CD4-positive, alpha-beta T cell (primary cell): ENCODE results near the gene YJU2. TPM values are rescaled to one million over a fixed set of nuclear protein-coding genes. Genes with fewer than 3 reads are reported as not detected.
"Not testable (repeated sequence)": the region's sequence is repeated elsewhere in the genome, so short reads cannot be mapped to it uniquely, and the experiment has no call there.

Source experiments
- ATAC-seq: fragments of 200-7000 bp; cut with Tn5 transposase; one replicate; pipeline ENCODE4 v1.10.0; 2022; ENCODE audit warnings: mild to moderate bottlenecking; ENCODE audit not compliant: poor library complexity
- CTCF ChIA-PET: fragments of 350-600 bp; sonication (Branson Sonifier 250); formaldehyde crosslinking; loops from one replicate; lab custom pipeline; 2021; ENCODE audit warnings: antibody characterized with exemption, inconsistent platforms; lab: Charles Lee
- POLR2A ChIA-PET: fragments of 350-600 bp; sonication (Branson Sonifier 250); formaldehyde crosslinking; loops from one replicate; lab custom pipeline; 2021; ENCODE audit warnings: antibody characterized with exemption, inconsistent platforms; lab: Charles Lee
- DNase-seq, 14 experiments: peaks; one replicate each; pipeline ENCODE4 v3.0.0-alpha.2; 2013 to 2020; ENCODE audit warnings: mixed read lengths in 2 of 14
- H3K27ac ChIP-seq, 2 donors: one replicate each; pipeline versions ENCODE4 v1.5.1 to v1.7.0; 2013; ENCODE audit warnings: low read length in 2 of 2, low read depth in 1 of 2, mild to moderate bottlenecking in 1 of 2
- H3K27me3 ChIP-seq, 2 experiments: 1 replicate in 1 of 2; 2 replicates in 1 of 2; pipeline versions ENCODE4 v1.6.1 to v1.7.0; 2013; ENCODE audit warnings: low read length in 2 of 2, control low read depth in 1 of 2, mild to moderate bottlenecking in 1 of 2, moderate library complexity in 1 of 2; ENCODE audit not compliant: insufficient read depth in 2 of 2, control insufficient read depth in 1 of 2
- H3K36me3 ChIP-seq: one replicate; pipeline ENCODE4 v1.6.1; 2013; ENCODE audit warnings: low read length, control low read depth; ENCODE audit not compliant: insufficient read depth
- H3K4me1 ChIP-seq: one replicate; pipeline ENCODE4 v1.6.1; 2013; ENCODE audit warnings: low read length, control low read depth; ENCODE audit not compliant: insufficient read depth
- H3K4me3 ChIP-seq: one replicate; pipeline ENCODE4 v1.5.1; 2013; ENCODE audit warnings: mild to moderate bottlenecking, low read length, moderate library complexity
- H3K9me3 ChIP-seq, 2 experiments: 1 replicate in 1 of 2; 2 replicates in 1 of 2; pipeline versions ENCODE4 v1.6.1 to v1.7.0; 2013; ENCODE audit warnings: low read length in 2 of 2, mild to moderate bottlenecking in 2 of 2, control low read depth in 1 of 2, moderate library complexity in 1 of 2; ENCODE audit not compliant: control insufficient read depth in 1 of 2, insufficient read depth in 1 of 2
- H3K27ac Mint-ChIP-seq: one replicate; pipeline ENCODE4 v1.8.0; 2020; ENCODE audit warnings: mixed read lengths
- H3K27me3 Mint-ChIP-seq: one replicate; pipeline ENCODE4 v1.8.0; 2021; ENCODE audit warnings: mixed read lengths
- H3K36me3 Mint-ChIP-seq: one replicate; pipeline ENCODE4 v1.8.0; 2021; ENCODE audit warnings: low read depth, mixed read lengths
- H3K4me1 Mint-ChIP-seq: one replicate; pipeline ENCODE4 v1.8.0; 2021; ENCODE audit warnings: low read depth, mixed read lengths
- H3K4me3 Mint-ChIP-seq: one replicate; pipeline ENCODE4 v1.8.0; 2020; ENCODE audit warnings: mild to moderate bottlenecking, mixed read lengths
- H3K9me3 Mint-ChIP-seq: one replicate; pipeline ENCODE4 v1.8.0; 2020; ENCODE audit warnings: mixed read lengths
- CTCF ChIP-seq: fragments of 200-600 bp; IDR thresholded peaks from one replicate; pipeline ENCODE4 v1.8.0; 2022; ENCODE audit warnings: antibody characterized with exemption, mild to moderate bottlenecking
- intact Hi-C, 2 experiments: fragments of 100-400 bp; cut with DNase I in 1 of 2; cut with micrococcal nuclease in 1 of 2; formaldehyde crosslinking; loops; one replicate each; pipeline versions ENCODE4 v1.15.1 to v1.9.0; 2023 to 2025; cut with DNase I, micrococcal nuclease
- total RNA-seq, 174 experiments: library from RNA in 2 of 174; stranded (reverse) in 2 of 174; gene quantifications; one replicate each; pipeline ENCODE4 v1.2.3 and lab custom pipeline; 2021 to 2026

The YJU2 gene
- total RNA-seq, 2 experiments from 2014 or later, result 32.9 to 33.7 TPM

GRCh38 chr19:4227771-4228170 lies 19.1 kb upstream of the YJU2 start:
- ATAC-seq, result no peak
- H3K27me3 ChIP-seq, result peaks cover 14 to 26% of the 10 kb centered on the region in 2 experiments

GRCh38 chr19:4228765-4229178 lies 18.1 kb upstream of the YJU2 start:
- intact Hi-C loops, result no loop called here
- no peak overlapping the region for H3K27ac Mint-ChIP-seq
- no peak for DNase-seq
- H3K27me3 Mint-ChIP-seq, result peaks cover 25% of the 10 kb centered on the region
- no peak overlapping the region for H3K27ac ChIP-seq
- no peak for TF ChIP-seq CTCF
- H3K4me1 ChIP-seq, result peaks cover 9% of the 10 kb centered on the region
- ChIA-PET POLR2A (no interaction called here), CTCF (no interaction called here)
- no peaks in the 10 kb centered on the region for H3K36me3 ChIP-seq
- H3K4me1 Mint-ChIP-seq, result no peaks in the 10 kb centered on the region
- no peaks in the 10 kb centered on the region for H3K9me3 Mint-ChIP-seq
- H3K9me3 ChIP-seq, result peaks cover 0 to 14% of the 10 kb centered on the region in 2 experiments
- ATAC-seq, result no peak
- no peak overlapping the region for H3K4me3 ChIP-seq
- H3K4me3 Mint-ChIP-seq, result no peak overlapping the region
- no peaks in the 10 kb centered on the region for H3K36me3 Mint-ChIP-seq
- H3K27me3 ChIP-seq, result peaks cover 17 to 26% of the 10 kb centered on the region in 2 experiments

More at GRCh38 chr19:4227771-4228170, 19.1 kb upstream of the YJU2 start:
- POLR2A ChIA-PET, result no interaction called here
- Histone ChIP-seq H3K36me3 (no peaks in the 10 kb centered on the region), H3K27ac (no peak overlapping the region), H3K4me1 (peaks cover 9% of the 10 kb centered on the region), H3K4me3 (no peak overlapping the region), H3K9me3 (peaks cover 0 to 14% of the 10 kb centered on the region in 2 experiments)
- peaks cover 18% of the 10 kb centered on the region for H3K27me3 Mint-ChIP-seq
- TF ChIP-seq CTCF, result no peak
- intact Hi-C loops, result no loop called here
- DNase-seq, result no peak
- no peak overlapping the region for H3K4me3 Mint-ChIP-seq
- H3K36me3 Mint-ChIP-seq, result no peaks in the 10 kb centered on the region
- CTCF ChIA-PET, result no interaction called here
- H3K4me1 Mint-ChIP-seq, result no peaks in the 10 kb centered on the region
- H3K27ac Mint-ChIP-seq, result no peak overlapping the region
- H3K9me3 Mint-ChIP-seq, result no peaks in the 10 kb centered on the region

DNA sequence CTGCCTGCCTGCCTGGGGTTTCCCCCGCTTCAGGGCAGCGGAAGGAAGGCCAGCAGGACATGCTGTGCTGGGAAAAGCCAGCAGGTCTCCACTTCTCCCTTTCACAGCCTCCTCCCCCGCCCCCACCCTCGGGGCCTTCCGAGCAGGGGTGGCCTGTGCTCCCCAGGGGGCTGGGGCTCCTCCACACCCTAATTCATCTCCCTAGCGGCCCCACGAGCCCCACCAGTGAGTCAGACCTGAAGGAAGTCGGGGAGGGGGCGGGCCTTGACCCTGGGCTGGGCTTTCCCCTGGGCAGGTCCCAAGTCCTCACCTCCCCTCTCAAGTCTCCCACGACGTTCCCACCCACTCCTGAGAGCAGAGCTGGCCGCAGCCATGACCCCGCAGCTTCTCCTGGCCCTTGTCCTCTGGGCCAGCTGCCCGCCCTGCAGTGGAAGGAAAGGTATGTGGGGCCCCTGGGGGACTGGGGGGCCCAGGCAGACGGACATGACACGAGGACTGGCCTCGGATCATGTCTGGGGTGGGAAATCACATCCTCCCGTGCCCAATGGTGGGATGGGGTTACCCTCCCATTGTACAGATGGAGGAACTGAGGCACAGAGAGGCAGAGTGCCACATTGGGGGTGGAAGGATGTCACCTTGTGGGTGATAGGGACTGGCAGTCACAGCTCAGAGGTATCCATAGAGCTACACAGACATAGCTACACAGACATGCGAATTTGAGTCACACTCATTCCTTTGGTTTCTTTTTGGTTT lies 17.5 kb upstream of the YJU2 start, which contains the start of gene EBI3:
EBI3 (plus strand) TSS at position 345 of the 753 bp plus-strand sequence; CDS start at position 373, 28 bp downstream.
- CTCF ChIA-PET, result no interaction called here
- no peak within 1 kb of the TSS for H3K27ac Mint-ChIP-seq
- no peaks in the 10 kb centered on the region for H3K36me3 Mint-ChIP-seq

GRCh38 chr19:4230237-4230636 lies 16.6 kb upstream of the YJU2 start:
- H3K4me1 ChIP-seq, intact Hi-C loops, H3K4me3 ChIP-seq, H3K4me1 Mint-ChIP-seq, H3K36me3 ChIP-seq, CTCF ChIA-PET, H3K27ac ChIP-seq, ATAC-seq, H3K4me3 Mint-ChIP-seq, H3K36me3 Mint-ChIP-seq, H3K9me3 Mint-ChIP-seq, POLR2A ChIA-PET, H3K27ac Mint-ChIP-seq, DNase-seq: not testable (repeated sequence)
- Histone ChIP-seq H3K27me3 (peaks cover 17 to 26% of the 10 kb centered on the region in 2 experiments), H3K9me3 (peaks cover 0 to 18% of the 10 kb centered on the region in 2 experiments)
- peaks cover 31% of the 10 kb centered on the region for H3K27me3 Mint-ChIP-seq

More for the DNA sequence above, 17.5 kb upstream of the YJU2 start, which contains the start of gene EBI3:
- Mint-ChIP-seq H3K4me3 (no peak within 1 kb of the TSS), H3K4me1 (no peaks in the 10 kb centered on the region), H3K27me3 (peaks cover 31% of the 10 kb centered on the region), H3K9me3 (no peaks in the 10 kb centered on the region)
- no peak for ATAC-seq
- Histone ChIP-seq H3K4me1 (peaks cover 9% of the 10 kb centered on the region), H3K27me3 (peaks cover 17 to 26% of the 10 kb centered on the region in 2 experiments), H3K27ac (no peak within 1 kb of the TSS), H3K9me3 (peaks cover 0 to 14% of the 10 kb centered on the region in 2 experiments), H3K36me3 (no peaks in the 10 kb centered on the region), H3K4me3 (no peak within 1 kb of the TSS)
- POLR2A ChIA-PET, result no interaction called here
- intact Hi-C loops, result no loop called here
- TF ChIP-seq CTCF, result no peak
- DNase-seq, result peak in 2 of 14 experiments; percentile 63 to 70

- intact Hi-C loops, H3K36me3 Mint-ChIP-seq, H3K36me3 ChIP-seq, H3K9me3 Mint-ChIP-seq, DNase-seq, H3K27ac Mint-ChIP-seq, H3K4me1 Mint-ChIP-seq, H3K4me3 ChIP-seq, POLR2A ChIA-PET, H3K4me3 Mint-ChIP-seq, H3K27ac ChIP-seq, H3K4me1 ChIP-seq, ATAC-seq: not testable (repeated sequence)
- Histone ChIP-seq H3K27me3 (peaks cover 17 to 26% of the 10 kb centered on the region in 2 experiments), H3K9me3 (peaks cover 0 to 18% of the 10 kb centered on the region in 2 experiments)
- H3K27me3 Mint-ChIP-seq, result peaks cover 28% of the 10 kb centered on the region
- CTCF ChIA-PET, result interaction anchor here (0.7 kb wide), 1 partner anchor 1580 kb away, joined by 4 read pairs; no protein-coding TSS in a partner anchor
Measured at GRCh38 chr19:4231521-4231920, 15.4 kb upstream of the YJU2 start.
